ENCODE results near the gene LYRM2.

DNA sequence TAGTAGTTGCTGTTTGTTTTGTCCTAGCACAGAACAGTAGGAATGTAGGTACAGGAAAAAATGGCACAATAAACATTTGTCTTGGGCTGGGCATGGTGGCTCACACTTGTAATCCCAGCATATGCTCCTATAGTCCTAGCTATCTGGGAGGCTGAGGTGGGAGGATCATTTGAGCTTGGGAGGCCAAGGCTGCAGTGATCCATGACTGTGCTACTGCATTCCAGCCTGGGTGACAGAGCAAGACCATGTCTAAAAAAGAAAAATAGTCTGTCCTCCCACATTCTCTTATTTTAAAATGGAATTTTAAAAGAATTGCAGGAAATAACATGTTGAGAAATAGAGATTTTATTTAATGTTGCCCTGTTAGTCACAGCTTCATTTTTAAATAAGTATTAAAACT lies 117.8 kb downstream of the LYRM2 start:
- TF ChIP-seq, protein P1, sequence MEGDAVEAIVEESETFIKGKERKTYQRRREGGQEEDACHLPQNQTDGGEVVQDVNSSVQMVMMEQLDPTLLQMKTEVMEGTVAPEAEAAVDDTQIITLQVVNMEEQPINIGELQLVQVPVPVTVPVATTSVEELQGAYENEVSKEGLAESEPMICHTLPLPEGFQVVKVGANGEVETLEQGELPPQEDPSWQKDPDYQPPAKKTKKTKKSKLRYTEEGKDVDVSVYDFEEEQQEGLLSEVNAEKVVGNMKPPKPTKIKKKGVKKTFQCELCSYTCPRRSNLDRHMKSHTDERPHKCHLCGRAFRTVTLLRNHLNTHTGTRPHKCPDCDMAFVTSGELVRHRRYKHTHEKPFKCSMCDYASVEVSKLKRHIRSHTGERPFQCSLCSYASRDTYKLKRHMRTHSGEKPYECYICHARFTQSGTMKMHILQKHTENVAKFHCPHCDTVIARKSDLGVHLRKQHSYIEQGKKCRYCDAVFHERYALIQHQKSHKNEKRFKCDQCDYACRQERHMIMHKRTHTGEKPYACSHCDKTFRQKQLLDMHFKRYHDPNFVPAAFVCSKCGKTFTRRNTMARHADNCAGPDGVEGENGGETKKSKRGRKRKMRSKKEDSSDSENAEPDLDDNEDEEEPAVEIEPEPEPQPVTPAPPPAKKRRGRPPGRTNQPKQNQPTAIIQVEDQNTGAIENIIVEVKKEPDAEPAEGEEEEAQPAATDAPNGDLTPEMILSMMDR (IDR thresholded peaks at IDR 0.05; ENCODE audit: low read depth, low read length) = no peak
- no peak for TF ChIP-seq EZH2phosphoT487 (IDR thresholded peaks at IDR 0.05; ENCODE audit: low read depth)
